Putamen (tissue), 1 donor: ENCODE results near the gene FCRL3.

Experiments
- DNase-seq: peaks from one replicate; pipeline ENCODE4 v3.0.0-alpha.2; 2016; ENCODE audit warnings: low spot score

FCRL3 gene

GRCh38 chr1:157682710-157683437 lies 17.7 kb downstream of the FCRL3 start:
- DNase-seq, result no peak

DNA sequence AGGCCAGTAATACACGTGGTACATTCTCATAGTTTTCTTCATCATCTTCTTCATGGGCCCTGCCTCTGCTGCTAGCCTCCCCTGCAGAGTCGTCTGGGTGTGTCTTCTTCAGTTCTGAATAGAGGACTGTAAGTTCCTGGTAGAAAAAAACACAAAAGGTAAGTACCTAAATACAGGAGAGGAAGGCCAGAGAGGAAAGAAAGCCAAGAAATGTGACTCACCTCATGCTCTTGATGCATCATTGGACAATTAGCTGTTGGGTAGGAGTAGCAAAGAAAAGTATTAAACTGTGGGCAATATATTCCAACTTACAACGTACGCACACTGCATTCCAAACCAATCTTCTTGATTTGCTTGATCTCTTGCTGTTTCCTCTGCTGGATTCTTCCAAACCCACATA lies 21.8 kb downstream of the FCRL3 start:
- no peak for DNase-seq

GRCh38 chr1:157673008-157673407 lies 27.6 kb downstream of the FCRL3 start:
- no peak for DNase-seq

GRCh38 chr1:157671895-157672294 lies 28.7 kb downstream of the FCRL3 start:
- no peak for DNase-seq

DNA sequence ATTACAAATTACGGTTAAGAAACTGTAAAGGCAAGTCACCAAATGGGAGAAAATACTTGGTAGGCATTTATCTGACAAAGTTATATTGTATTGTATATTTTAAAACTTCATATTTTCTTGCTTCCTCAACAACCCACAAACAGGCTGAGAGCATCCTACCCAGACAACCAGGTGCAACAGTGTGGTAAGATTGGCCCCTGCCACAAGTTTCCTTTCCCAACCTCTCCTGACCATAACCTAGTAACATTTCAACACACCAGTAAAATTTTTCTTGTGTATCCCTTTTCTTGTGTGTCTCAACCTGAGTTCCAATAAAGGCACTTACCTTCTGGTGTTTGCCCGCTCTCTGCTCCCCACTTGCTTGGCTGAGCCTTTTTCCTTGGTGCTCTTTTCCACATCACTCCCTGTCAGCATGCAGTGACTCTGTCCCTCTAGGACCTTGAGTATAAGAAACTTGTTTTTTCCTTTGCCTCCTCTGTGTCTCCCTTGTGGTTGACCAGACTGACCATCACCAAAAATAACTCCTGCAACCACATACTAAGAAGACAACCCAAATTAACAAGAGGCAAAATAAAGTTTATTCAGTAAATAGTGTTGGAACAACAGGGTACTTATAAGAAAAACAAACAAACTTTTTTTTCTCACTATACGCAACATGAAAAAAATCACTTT lies 40.9 kb downstream of the FCRL3 start:
- no peak for DNase-seq

DNA sequence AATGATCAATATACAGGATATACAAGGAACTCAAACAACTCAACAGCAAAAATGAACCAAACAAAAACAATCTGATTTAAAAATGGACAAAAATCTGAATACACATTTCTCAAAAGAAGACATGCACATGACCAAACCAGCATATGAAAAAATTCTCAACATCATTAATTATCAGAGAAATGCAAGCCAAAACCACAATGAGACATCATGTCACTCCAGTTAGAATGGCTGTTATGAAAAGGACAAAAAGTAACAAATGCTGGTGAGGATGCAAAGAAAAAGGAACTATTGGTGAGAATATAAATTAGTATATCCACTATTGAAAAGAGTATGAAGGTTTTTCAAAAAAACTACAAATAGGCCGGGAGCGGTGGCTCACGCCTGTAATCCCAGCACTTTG lies 42.0 kb downstream of the FCRL3 start:
- DNase-seq, result no peak

- DNase-seq, result no peak
Measured at GRCh38 chr1:157653494-157653873, 47.1 kb downstream of the FCRL3 start.

DNA sequence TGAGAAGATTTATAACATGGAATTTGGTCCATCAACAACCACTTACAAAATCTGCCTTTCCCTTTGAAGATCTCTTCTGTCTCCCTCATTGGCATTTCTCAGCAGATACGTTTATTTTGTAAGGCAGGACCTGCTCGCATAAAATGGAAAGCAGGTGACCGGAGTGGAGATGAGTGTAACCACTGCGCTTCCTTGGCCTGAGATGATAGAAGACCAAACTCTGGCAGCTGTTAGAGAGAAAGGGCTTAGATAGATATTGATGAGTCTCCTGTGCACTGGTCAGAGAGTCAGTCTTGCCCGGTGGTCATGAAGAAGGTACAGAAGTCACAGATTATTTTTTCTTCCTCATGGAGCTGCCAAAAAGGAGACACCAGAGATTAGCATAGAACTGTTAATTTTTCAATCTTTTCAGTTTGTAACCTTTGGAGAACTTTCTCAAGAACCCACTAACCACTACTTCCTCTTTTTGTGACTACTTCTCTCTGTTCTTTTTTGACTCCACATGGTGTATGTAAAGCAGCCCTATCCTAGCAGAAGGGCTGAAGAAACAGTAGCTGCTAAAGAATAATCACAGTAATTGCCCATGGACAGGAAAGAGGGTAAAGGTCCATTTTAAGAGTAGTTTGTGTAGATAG lies 47.6 kb downstream of the FCRL3 start:
- DNase-seq, result no peak

DNA sequence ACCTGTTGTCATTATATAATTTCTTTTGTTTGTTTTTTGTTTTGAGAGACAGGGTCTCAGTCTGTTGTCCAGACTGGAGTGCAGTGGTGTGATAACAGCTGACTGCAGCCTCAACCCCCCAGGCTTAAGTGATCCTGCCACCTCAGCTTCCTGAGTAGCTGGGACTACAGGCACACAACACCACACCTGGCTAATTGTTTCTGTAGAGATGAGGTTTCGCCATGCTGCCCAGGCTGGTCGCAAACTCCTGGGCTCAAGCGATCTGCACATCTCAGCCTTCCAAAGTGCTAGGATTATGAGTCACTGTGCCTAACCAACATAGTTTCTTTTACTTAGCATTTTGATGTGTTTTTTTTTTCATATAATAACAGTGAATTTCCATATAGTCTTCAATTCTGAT lies 52.3 kb downstream of the FCRL3 start:
- DNase-seq, result no peak

GRCh38 chr1:157646144-157646543 lies 54.4 kb downstream of the FCRL3 start:
- no peak for DNase-seq

GRCh38 chr1:157641177-157641576 lies 59.4 kb downstream of the FCRL3 start:
- no peak for DNase-seq

GRCh38 chr1:157639800-157640199 lies 60.8 kb downstream of the FCRL3 start:
- DNase-seq, result no peak

GRCh38 chr1:157628773-157629172 lies 71.8 kb downstream of the FCRL3 start:
- DNase-seq, result no peak
